Liver (tissue), 9 donors: Measurements from ENCODE around the gene C3orf85. TPM values are rescaled to one million over a fixed set of nuclear protein-coding genes. Genes with fewer than 3 reads are reported as not detected.
A peak's percentile ranks its signal among the peaks of the same experiment; 100 is the strongest.

Experiments used
- DNase-seq: peaks from one replicate; pipeline ENCODE4 v3.0.0-alpha.2; 2017; ENCODE audit warnings: low spot score
- H3K27ac ChIP-seq, 2 donors: one replicate each; pipeline ENCODE4 v1.7.0; 2013; ENCODE audit warnings: inconsistent platforms in 2 of 2, low read length in 2 of 2, control low read depth in 1 of 2, low read depth in 1 of 2, mild to moderate bottlenecking in 1 of 2
- H3K27me3 ChIP-seq, 4 donors: one replicate each; pipeline versions ENCODE4 v1.6.1 to v1.7.0; 2013; ENCODE audit warnings: low read length in 3 of 4, inconsistent platforms in 1 of 4, mild to moderate bottlenecking in 1 of 4, moderate library complexity in 1 of 4; ENCODE audit not compliant: control insufficient read depth in 4 of 4, insufficient read depth in 4 of 4
- H3K36me3 ChIP-seq, 4 donors: one replicate each; pipeline versions ENCODE4 v1.6.1 to v1.7.0; 2013; ENCODE audit warnings: low read length in 3 of 4, mild to moderate bottlenecking in 3 of 4, low read depth in 1 of 4, moderate library complexity in 1 of 4; ENCODE audit not compliant: control insufficient read depth in 4 of 4, insufficient read depth in 3 of 4
- H3K4me1 ChIP-seq, 4 donors: one replicate each; pipeline versions ENCODE4 v1.6.1 to v1.7.0; 2013; ENCODE audit warnings: low read length in 3 of 4, mild to moderate bottlenecking in 3 of 4, moderate library complexity in 1 of 4; ENCODE audit not compliant: control insufficient read depth in 4 of 4, insufficient read depth in 4 of 4
- H3K4me3 ChIP-seq, 3 donors: one replicate each; pipeline versions ENCODE4 v1.6.1 to v1.7.0; 2013; ENCODE audit warnings: low read length in 3 of 3, control low read depth in 1 of 3, low read depth in 1 of 3, mild to moderate bottlenecking in 1 of 3
- H3K9ac ChIP-seq, 2 donors: one replicate each; pipeline ENCODE4 v1.7.0; 2013; ENCODE audit warnings: low read length in 2 of 2, mild to moderate bottlenecking in 2 of 2, moderate library complexity in 2 of 2, control low read depth in 1 of 2, low read depth in 1 of 2
- H3K9me3 ChIP-seq, 4 donors: one replicate each; pipeline versions ENCODE4 v1.6.1 to v1.7.0; 2013; ENCODE audit warnings: low read length in 3 of 4; ENCODE audit not compliant: control insufficient read depth in 4 of 4
- FOXA2 ChIP-seq: IDR thresholded peaks from 2 replicates; pipeline ENCODE4 v1.6.1; 2016; ENCODE audit warnings: antibody characterized with exemption
- GABPA ChIP-seq, 2 donors: IDR thresholded peaks in 1 of 2; conservative IDR thresholded peaks in 1 of 2; 2 replicates each; pipeline ENCODE4 v1.6.1; 2016; ENCODE audit warnings: antibody characterized with exemption in 2 of 2, mild to moderate bottlenecking in 1 of 2, moderate library complexity in 1 of 2
- HNF4A ChIP-seq, 2 donors: conservative IDR thresholded peaks; 2 replicates each; pipeline ENCODE4 v1.6.1; 2016; ENCODE audit warnings: antibody characterized with exemption in 2 of 2, mild to moderate bottlenecking in 2 of 2
- HNF4G ChIP-seq: IDR thresholded peaks from 2 replicates; pipeline ENCODE4 v1.6.1; 2016; ENCODE audit warnings: antibody characterized with exemption
- NR2F2 ChIP-seq: IDR thresholded peaks from 2 replicates; pipeline ENCODE4 v1.6.1; 2016; ENCODE audit warnings: antibody characterized with exemption
- RXRA ChIP-seq, 2 donors: IDR thresholded peaks; 2 replicates each; pipeline ENCODE4 v1.6.1; 2017 to 2018; ENCODE audit warnings: antibody characterized with exemption in 2 of 2, mild to moderate bottlenecking in 1 of 2
- SP1 ChIP-seq: IDR thresholded peaks from 2 replicates; pipeline ENCODE4 v1.6.1; 2018; ENCODE audit warnings: antibody characterized with exemption, mild to moderate bottlenecking
- TAF1 ChIP-seq: conservative IDR thresholded peaks from 2 replicates; pipeline ENCODE4 v1.6.1; 2016; ENCODE audit warnings: antibody characterized with exemption, mild to moderate bottlenecking
- YY1 ChIP-seq: IDR thresholded peaks from 2 replicates; pipeline ENCODE4 v1.6.1; 2016; ENCODE audit warnings: antibody characterized with exemption, mild to moderate bottlenecking
- WGBS: extraction: QIAGEN DNeasy Blood & Tissue Kit; methylation state at CpG from one replicate; pipeline ENCODE4 v1.1.7; 2013; 5-methylcytosine and 5-hydroxymethylcytosine counted together
- polyA plus RNA-seq, 2 donors: library from polyadenylated mRNA; stranded (reverse) in 1 of 2; unstranded in 1 of 2; fragments of 200-250 nt in 1 of 2; fragments of >200 nt in 1 of 2; fragmentation: Nextera tagmentation in 1 of 2; extraction: Ambion mirVana in 1 of 2; gene quantifications; one replicate each; pipeline versions ENCODE4 v1.2.1 to v1.2.3, GENCODE V29; 2013 to 2015
- total RNA-seq, 2 donors: library from RNA; depleted of rRNA; stranded (reverse); fragments of >200 nt; gene quantifications; one replicate each; pipeline ENCODE4 v1.2.3, GENCODE V29; 2014
- TF ChIP-seq, protein P1 (sequence below): IDR thresholded peaks from 2 replicates; pipeline ENCODE4 v1.6.1; 2016; ENCODE audit warnings: antibody characterized with exemption
- TF ChIP-seq, protein P2 (sequence below): IDR thresholded peaks from 2 replicates; pipeline ENCODE4 v1.6.1; 2016; ENCODE audit warnings: antibody characterized with exemption
- donor health status: healthy.
- donor health status: healthy.
- donor health status: healthy.
- donor health status: healthy.
- donor health status: healthy.

The C3orf85 gene
- total and polyA plus RNA-seq, 4 donors: 7.9 to 46.4 (median 8.5) TPM; not detected in 1

DNA sequence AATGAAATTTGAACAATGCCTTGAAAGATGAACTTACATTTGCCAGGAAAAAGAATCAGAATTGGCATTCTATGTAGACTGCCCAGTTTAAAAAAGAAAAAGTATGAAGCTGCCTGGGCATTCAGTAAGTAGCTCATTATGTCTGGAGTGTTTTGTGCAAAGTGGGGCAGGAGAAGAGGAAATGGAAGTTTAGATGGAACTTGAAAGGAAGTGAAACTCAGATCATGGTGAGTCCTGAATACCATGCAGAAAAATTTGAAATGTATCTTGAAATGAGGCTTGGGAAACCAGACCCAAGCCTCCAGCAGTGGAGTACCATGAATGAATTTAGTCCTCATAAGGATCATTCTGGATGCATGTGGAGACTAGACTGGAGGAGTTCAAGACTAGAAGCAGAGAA lies 13.8 kb upstream of the C3orf85 start:
- no peaks in the 10 kb centered on the region for H3K9me3 ChIP-seq
- TF ChIP-seq RXRA (IDR thresholded peaks at IDR 0.05): no peak
- TF ChIP-seq NR2F2: no peak
- TF ChIP-seq FOXA2: no peak
- peaks cover 0 to 5% (median 4%) of the 10 kb centered on the region in 4 donors for H3K4me1 ChIP-seq
- no peak overlapping the region for H3K9ac ChIP-seq
- no peaks in the 10 kb centered on the region for H3K36me3 ChIP-seq
- no peak for DNase-seq
- H3K4me3 ChIP-seq: no peak overlapping the region
- H3K27ac ChIP-seq: no peak overlapping the region
- no peaks in the 10 kb centered on the region for H3K27me3 ChIP-seq

DNA sequence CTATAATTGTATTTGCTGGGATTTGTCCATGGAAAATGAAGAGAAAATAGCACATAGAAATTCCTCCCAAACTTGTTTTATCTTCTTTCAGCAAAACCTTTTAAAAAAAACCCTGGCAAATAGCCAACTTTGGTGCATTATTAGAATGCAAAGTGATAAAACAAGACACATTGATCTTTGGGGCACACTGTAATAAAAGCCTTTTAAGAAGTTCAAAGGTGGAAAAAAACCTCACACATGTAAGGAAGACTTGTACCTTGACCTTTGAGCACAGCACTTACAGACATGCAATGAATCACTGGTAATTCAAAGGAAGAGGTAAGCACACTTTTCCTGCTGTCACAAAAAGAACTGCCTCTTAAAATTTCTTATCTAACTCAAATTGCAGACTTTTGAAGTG lies 10.6 kb upstream of the C3orf85 start:
- peaks cover 1 to 3% (median 2%) of the 10 kb centered on the region in 4 donors for H3K4me1 ChIP-seq
- DNase-seq: no peak
- H3K4me3 ChIP-seq: no peak overlapping the region

DNA sequence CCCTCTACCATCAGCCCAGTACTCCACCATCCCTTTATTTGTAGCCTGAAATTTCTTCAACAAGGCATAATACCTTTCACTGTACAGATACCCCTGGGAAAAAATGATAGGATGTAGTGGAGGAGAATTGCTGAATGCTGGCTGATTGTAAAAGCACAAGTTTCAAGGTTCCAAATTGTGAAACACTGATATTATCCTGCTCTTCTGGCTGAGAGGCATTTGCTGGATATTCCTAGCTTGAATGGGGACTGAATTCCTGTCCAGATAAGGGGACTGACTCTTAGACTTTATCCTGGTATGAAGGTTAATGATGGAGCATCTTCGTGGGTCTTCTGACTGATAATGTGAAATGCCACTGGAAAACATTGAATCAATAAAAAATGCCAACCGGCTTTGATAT lies 9.0 kb upstream of the C3orf85 start:
- WGBS: 61% methylated on average over 2 of the region's 2 CpGs
- Histone ChIP-seq H3K27ac (no peak overlapping the region), H3K36me3 (no peaks in the 10 kb centered on the region), H3K9me3 (no peaks in the 10 kb centered on the region), H3K27me3 (no peaks in the 10 kb centered on the region), H3K9ac (no peak overlapping the region), H3K4me1 (peaks cover 6 to 17% (median 16%) of the 10 kb centered on the region in 4 donors), H3K4me3 (no peak overlapping the region)
- TF ChIP-seq, protein P1, sequence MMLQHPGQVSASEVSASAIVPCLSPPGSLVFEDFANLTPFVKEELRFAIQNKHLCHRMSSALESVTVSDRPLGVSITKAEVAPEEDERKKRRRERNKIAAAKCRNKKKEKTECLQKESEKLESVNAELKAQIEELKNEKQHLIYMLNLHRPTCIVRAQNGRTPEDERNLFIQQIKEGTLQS: no peak
- peak; percentile 37 to 69 for TF ChIP-seq HNF4A (conservative IDR thresholded peaks at IDR 0.05)
- DNase-seq: no peak

More for the DNA sequence above, 10.6 kb upstream of the C3orf85 start:
- Histone ChIP-seq H3K9me3 (no peaks in the 10 kb centered on the region), H3K27me3 (no peaks in the 10 kb centered on the region), H3K9ac (no peak overlapping the region), H3K27ac (no peak overlapping the region), H3K36me3 (no peaks in the 10 kb centered on the region)
- TF ChIP-seq TAF1: no peak
- TF ChIP-seq, protein P2, sequence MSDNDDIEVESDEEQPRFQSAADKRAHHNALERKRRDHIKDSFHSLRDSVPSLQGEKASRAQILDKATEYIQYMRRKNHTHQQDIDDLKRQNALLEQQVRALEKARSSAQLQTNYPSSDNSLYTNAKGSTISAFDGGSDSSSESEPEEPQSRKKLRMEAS: no peak
- TF ChIP-seq GABPA (IDR thresholded peaks at IDR 0.05 in 1 of 2, conservative IDR thresholded peaks at IDR 0.05 in 1 of 2): no peak
- no peak for TF ChIP-seq SP1
- peak; percentile 44 to 61 for TF ChIP-seq HNF4A (conservative IDR thresholded peaks at IDR 0.05)

DNA sequence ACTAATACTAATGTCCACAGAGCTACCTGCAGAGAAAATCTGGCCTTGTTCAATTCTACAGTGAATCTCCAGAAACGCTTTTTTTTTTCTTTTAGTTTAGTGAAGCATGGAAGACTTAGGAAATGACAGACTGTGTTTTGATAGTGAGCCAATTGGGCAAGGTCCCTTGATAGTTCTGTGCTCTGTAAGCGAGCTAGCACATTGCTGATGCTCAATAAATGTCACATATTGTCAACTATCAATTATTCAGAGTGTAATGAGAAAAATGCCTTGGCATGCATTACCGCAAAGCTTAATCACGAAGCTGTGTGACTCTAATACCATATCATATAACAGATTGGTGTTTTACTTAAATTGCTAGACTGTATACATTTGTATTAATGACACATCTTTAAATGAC lies 5.2 kb upstream of the C3orf85 start:
- Histone ChIP-seq H3K4me3 (no peak overlapping the region), H3K27ac (peak overlapping the region; percentile 1 to 47), H3K27me3 (no peaks in the 10 kb centered on the region), H3K36me3 (no peaks in the 10 kb centered on the region), H3K9me3 (no peaks in the 10 kb centered on the region), H3K4me1 (peaks cover 3 to 26% (median 21%) of the 10 kb centered on the region in 4 donors), H3K9ac (no peak overlapping the region)
- 25% methylated on average over 4 of the region's 4 CpGs for WGBS
- no peak for DNase-seq
- peak; percentile 43 for TF ChIP-seq YY1
- no peak for TF ChIP-seq HNF4G
- peak; percentile 45 to 50 for TF ChIP-seq HNF4A (conservative IDR thresholded peaks at IDR 0.05)
